GM19193 (cell line): ENCODE measurements around the gene UNC93B1.

Experiments used
- POLR2A ChIP-seq: IDR thresholded peaks from 4 replicates; pipeline ENCODE4 v1.6.1; 2011; ENCODE audit not compliant: insufficient read depth, insufficient read length; ENCODE audit errors: extremely low read depth

The UNC93B1 gene

DNA sequence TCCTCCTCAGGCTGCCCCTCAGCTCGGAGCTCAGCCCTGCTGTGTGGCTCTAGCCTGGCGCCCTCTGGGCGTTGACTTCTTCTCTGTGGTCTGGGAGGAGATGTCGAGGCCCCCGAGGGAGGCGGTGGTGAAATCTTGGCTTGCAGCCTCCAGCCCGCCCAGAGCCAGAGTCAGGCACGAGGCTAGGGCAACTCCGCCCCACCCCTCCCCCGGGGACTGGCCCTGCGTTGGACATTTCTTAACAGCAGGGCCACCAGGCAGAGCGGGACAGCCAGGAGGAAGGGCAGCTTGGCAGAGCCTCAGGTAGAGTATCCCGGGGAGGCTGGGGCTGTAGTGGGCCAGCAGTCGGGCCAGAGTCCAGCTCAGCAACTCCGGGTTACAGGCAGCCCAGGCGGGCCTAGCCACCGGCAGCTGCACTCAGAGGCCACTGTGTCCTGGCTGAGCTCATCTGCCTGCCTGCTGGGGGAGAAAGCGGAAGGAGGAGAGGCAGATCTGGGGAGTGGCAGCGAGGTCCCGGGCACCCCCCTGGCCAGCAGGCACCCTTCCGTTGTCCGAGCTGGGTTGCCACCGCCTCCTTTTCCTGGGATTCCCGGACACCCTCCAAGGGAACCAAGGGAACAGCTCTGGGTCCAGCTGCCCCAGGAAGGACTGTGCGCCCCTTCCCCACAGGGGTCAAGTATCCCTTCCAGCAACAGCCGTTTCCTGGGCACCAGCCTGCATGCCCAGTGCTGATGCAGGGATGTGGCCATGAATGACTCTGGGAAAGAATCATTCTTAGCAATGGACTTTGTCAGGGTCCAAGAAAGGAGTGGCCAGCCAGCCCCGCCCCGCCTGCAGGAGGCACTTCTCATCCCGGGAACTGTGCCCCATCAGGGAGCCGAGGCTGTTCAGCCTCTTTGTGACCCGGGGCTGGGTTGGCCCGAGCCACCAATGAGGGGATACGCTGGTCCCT, 6.5 kb upstream of the UNC93B1 start, which contains the start of gene ALDH3B1:
TSS of gene ALDH3B1 (plus strand) at position 238 of the 952 bp plus-strand sequence. CDS start 4,971 bp downstream, outside the sequence.
- no peak for TF ChIP-seq POLR2A

DNA sequence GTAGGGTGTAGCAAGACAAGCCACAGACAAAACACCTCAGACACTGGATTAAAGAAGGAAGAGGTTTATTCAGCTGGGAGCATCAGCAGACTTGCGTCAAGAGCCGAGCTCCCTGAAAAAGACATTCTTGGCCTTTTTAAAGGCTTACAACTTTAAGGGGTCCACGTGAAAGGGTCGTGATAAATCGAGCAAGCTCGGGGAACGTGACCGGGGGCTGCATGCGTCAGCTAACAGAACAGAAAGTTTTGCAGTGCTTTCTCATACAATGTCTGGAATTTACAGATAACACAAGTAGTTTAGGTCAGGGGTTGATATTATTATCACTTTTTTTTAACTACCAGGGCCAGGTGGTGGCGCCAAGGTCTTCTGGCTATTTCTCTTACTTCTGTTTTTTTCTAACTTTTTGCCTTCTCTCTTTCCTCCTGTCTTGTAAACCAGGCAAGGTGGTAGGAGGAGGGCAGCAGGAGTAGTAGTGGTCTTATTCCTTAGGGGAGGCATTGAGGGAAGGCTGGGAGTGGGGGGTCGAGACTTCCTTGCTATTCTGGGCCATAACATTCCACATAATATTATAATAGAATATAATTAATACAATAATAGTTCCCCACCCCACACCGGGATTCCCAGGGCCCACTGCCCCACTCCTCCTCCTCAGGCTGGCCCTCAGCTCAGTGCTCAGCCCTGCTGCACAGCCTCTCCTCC, 5.6 kb upstream of the UNC93B1 start:
- no peak for TF ChIP-seq POLR2A

DNA sequence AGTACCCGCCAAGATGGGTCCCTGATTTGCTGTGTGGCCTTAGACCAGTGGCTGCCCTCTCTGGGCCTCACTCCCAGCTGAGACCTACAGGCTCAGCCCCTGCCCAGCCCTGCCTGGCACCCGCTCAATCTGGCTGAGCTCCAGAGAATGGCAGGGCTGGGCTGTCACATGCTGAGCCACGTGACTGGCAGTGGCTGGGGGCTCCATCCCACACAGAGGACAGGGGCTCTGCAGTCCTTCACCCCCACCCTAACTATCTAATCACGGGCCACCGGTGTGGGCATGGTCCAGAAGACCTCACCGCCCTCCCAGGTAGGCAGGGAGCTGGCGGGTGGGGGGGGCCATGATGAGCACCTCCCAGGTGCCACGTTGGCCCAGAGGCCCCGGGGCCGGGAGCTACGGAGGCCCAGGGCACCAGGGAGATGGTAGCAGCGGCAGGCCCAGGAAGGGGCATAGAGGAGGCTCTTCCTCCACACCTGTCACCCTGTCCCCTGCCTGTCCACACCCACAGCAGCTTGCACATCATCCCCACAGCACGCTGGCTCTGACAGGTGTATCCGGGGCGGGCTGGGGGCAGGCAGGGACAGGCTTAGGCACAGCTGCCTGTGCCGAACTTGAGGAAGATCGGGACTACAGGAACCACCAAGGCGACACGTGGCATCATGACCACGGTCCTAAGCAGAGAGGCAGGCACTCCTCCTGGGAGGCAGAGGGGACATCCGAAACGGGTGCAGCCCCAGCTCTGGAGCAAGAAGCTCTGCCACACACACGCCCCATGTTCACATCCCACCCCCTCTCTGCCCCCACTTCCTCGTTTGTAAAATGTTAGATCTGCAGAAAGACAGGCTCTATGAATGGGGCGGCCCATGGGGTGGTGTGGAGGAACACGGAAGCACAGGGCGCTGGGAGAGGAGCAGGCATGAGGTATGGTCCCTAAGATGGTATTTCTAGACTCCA, 4.8 kb upstream of the UNC93B1 start:
- TF ChIP-seq POLR2A, result no peak

DNA sequence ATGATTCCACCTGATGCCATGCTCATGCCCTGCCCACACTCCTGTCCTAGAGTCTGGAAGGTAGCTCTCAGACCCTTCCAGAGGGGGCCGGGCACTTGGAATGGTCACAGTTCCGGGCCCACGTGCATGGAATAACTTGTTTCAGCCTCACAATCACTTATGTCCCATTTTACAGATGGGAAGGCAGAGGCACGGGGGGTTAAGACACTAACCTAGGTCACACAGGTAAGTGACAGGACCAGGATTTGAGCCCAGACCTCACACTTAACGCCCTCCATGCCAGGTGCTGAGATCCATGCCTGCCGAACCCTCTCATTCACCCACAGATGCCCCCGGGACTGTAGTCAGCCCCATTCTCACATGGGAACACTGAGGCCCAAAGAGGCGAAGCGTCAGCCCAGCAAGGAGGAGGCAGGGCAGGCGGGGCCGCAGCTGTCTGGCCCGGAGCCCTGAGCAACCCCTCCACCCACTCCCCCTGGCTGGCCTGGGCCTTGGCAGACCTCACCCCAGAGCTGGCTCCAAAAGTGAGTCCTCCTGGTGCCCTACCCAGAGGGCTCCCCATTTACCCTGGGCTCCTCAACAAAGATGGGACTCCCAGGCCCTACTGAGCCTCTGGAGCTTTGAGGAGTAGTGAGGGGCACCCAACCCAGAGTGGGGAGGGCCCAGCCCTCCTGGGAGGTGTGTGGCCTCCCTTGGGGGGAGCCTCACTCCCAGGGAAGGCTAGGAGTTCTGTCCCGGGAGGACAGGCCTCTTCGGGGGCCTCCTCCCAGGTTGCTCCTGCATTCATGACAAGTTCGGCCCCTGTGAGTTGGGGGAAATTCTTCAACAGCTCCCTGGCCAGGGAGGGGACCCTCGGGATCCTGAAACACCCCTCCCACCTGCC, 3.8 kb upstream of the UNC93B1 start:
- no peak for TF ChIP-seq POLR2A

DNA sequence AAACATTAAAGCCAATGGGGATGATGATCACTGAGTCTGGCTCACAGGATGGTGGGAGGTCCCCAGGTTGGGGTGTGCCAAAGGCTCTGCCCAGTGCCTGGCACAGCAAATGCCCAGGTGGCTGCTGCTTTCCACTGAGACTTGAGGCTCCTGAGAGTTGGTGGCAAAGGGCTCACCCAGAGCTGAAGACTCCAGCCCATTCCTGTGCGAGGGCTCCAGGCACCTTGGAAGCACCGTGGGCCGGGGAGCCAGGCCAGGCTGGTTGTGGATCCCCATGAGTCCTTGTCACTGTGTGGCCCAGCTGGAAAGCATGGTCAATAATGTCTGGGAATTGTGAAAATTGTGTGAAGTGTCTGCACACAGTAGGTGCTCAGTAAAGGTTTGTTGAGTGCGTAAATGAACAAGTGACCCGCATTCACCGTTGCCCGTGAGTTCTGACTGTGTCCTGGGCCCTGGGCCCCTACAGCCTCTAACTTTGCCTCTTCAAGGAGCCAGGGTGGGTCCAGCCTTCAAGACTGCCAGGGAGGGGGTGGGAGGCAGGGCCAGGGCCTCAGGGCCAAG, 2.8 kb upstream of the UNC93B1 start:
- no peak for TF ChIP-seq POLR2A

DNA sequence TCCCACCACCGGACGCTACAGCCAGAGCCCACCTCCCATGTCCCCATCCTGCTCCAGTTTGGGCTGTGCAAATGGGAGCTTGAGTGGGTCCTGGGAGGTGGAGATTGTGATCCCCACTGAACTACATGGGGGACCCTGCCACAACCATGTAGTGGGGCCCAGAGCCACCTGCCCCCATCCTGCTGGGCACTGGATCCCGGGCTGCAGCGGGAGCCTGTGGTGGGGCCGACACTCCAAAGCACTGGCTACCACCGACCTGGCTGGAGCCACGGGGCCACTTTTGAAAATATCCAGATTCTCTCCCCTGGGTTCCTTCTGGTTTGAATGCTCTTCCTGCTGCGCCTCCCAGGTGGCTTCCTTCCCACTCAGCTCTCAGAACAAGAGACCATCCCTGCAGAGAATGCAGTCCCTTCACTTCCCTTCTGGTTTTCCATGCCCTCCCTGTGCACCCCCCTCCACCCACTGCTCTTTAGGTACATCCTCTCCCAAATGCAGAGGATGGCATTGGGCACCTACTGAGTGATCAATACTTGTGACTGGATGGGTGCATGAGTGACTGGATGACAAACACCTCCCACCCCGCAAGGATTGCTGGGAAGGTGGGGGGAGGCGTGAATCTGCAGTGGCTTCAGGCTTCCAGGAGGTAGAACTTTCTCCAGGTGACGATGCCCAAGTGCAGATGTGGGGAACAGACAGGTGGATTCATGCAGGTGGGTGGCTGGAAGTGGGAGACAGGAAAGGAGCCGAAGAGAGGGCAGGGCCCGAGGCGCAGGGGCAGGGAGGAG, 846 bp upstream of the UNC93B1 start:
- no peak for TF ChIP-seq POLR2A

DNA sequence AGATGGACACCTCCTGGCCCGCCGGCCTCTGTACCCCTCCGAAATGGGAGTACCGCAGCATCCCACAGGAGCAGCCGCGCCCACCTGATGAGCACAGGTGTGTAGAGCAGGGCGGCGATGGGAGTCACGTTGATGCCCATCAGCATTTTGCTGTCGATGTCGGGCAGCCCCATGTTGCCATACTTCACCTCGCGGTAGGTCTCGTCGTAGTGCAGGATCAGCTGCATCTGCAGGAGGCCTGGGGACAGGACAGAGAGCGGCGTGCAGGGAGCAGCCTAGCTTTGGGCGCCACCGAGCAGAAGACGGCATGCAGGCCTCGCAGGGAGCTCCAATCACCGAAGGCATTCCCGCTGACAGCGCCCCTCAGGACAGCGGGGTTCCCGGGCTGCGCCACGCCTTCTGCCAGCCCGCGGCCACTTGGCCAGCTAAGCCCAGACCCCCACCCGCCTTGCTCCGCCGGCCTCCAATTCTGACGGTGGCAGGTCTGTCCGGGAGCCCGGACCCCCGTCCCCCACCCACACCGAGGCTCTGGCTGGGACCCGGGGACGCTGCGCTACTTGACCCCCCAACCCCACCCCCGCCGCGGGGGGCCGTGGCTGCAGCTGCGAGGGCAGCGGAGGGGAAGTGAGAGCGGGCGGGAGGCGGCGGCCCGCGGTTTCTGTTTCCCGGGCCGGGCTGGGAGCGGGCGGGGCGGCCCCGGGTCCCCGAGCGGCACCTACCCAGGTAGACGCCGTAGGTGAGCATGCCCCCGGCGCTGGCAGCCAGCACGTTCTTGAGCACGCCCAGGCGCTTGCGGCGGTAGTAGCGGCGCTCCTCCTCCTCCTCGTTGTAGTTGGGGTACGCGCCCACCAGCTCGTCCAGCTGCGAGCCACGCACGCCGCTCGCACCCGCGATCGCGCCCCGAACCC, 705 bp downstream of the UNC93B1 start:
- TF ChIP-seq POLR2A, result no peak

DNA sequence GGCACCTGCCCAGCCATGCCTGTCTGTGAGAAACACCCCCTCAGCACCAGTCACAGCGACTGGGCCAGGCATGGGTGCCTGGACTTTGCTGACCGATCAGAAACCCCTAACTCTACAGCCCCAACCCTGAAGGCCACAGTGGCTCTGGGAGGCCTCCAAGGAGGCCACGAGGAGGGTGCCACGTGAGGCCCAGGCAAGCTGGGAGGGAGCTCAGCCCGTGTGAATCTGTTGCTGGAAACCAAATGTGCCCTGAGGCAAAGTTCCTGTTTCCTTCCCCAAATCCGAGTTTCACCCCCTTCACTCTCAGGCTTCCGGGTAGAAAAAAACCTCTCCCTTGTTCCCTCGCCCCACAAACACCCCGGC, 1.3 kb downstream of the UNC93B1 start:
- peak; percentile 40 for TF ChIP-seq POLR2A

DNA sequence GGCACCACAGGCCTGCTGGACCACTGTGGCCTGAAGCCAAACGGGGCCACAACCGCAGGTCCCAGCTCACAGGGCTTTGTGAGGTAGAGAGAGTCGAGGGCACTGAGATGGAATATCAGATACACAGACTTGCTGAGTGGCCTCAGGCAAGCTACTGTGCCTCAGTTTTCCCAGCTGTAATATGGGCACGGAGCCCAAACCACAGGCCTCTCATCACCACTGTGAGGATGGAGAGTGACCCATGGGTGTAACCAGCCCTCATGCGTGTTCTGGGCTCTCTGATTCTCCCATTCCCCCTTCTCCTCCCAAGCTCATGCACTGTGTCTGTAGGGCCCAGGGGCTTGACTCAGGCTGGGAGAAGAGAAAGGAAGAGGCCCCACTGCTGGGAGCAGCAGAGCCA, 4.2 kb downstream of the UNC93B1 start:
- TF ChIP-seq POLR2A, result peak; percentile 21

DNA sequence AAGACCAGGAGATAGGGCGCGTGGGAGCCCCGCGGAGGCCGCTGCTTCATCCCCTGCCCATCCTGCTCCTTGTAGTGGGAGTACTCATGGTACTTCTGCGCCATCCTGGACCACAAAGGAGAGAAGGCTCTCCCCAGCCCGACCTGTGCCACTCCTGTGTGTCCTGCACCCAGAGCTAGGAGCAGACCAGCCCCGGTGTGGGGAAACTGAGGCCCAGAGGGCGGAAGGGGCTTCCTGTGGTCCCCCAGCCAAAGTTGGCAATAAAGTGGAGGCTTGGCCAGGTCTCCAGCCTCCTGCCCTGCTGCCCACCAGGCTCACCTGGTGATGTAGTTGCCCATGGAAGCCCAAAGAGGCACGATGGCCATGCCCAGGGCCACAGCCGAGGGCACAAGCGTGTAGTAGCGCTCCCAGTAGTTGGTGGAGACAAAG, 4.7 kb downstream of the UNC93B1 start:
- no peak for TF ChIP-seq POLR2A

DNA sequence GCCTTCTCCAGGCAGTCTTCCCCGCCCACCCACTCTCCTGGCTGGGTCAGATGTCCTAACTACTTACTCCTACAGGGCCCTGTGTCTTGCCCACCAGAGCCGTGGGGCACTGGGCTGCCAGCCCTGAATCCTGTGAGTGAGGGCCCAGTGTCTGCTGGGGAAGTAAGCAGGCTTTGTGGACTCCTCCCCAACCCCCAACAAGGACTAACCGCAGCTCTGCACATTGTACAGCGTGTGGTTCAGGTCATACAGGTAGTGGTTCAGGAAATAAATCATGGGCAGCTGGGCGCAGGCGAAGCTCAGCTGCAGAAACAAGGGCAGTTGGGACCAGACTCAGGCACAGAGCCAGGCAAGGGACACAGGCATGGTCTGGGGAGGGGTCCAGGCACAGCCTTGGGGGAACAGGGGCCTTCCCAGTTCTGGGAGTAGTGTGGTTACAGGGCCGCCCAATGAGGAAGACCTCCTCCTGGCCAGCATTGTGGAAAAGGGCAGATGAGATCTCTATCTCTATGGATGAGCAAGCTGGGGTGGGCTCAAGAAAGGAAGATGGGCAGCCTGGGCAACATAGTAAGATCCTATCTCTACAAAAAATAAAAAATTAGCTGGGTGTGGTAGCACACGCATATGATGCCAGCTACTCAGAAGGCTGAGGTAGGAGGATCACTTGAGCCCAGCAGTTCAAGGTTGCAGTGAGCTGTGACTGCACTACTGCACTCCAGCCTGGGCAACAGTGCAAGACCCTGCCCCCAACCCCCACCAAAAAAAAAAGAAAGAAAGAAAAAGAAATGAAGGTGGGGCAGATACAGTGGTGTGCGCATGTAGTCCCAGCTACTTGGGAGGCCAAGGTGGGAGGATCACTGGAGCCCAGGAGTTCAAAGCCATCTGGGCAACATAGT, 5.5 kb downstream of the UNC93B1 start:
- TF ChIP-seq POLR2A, result no peak
